ENCODE results near the gene SUFU.

- TF ChIP-seq CTCF (IDR thresholded peaks at IDR 0.05) = no peak
- no peak for TF ChIP-seq POLR2A (IDR thresholded peaks at IDR 0.05)
Measured at GRCh38 chr10:102505462-102506115, 1.8 kb downstream of the SUFU start.
